Endothelial cell of umbilical vein (primary cell): ENCODE measurements around the gene BCAS2. TPM values are rescaled to one million over a fixed set of nuclear protein-coding genes. Genes with fewer than 3 reads are reported as not detected.

Experiments used
- BruUV-seq: library from RNA; stranded (reverse); fragments of 400-500 nt; replicated peaks from 2 replicates; lab custom pipeline; 2021; lab: Mats Ljungman, UMichigan
- CTCF ChIA-PET: fragments of 300-600, 350-600 bp; sonication (Branson Sonifier 250); formaldehyde crosslinking; loops from one replicate; lab custom pipeline; 2021; ENCODE audit warnings: antibody characterized with exemption, inconsistent platforms; lab: Charles Lee
- POLR2A ChIA-PET: fragments of 300-600, 350-600 bp; sonication (Branson Sonifier 250); formaldehyde crosslinking; loops from one replicate; lab custom pipeline; 2021; ENCODE audit warnings: antibody characterized with exemption, inconsistent platforms; lab: Charles Lee
- DNase-seq: peaks from one replicate; pipeline ENCODE4 v3.0.0-alpha.2; 2011; ENCODE audit warnings: low read depth, low spot score
- FAIRE-seq: peaks from 2 replicates; lab custom pipeline; 2011; peaks lifted over from hg19 to GRCh38; lab: Jason Lieb, UNC
- H2AFZ ChIP-seq: 2 replicates; pipeline ENCODE4 v1.6.0; 2012; ENCODE audit warnings: low read depth, low read length, control low read depth, inconsistent platforms
- H3K27ac ChIP-seq: 2 replicates; pipeline ENCODE4 v1.5.1; 2011; ENCODE audit warnings: low read depth, mild to moderate bottlenecking, control low read depth, low read length, moderate library complexity; ENCODE audit not compliant: insufficient read depth
- H3K27me3 ChIP-seq, 2 experiments: 2 replicates each; pipeline versions ENCODE4 v1.6.0 to v1.6.1; 2011; ENCODE audit warnings: low read length in 2 of 2, mixed read lengths in 1 of 2; ENCODE audit not compliant: control insufficient read depth in 2 of 2, insufficient read depth in 2 of 2
- H3K36me3 ChIP-seq, 2 experiments: 2 replicates in 1 of 2; 3 replicates in 1 of 2; pipeline ENCODE4 v1.5.1; 2011; ENCODE audit warnings: low read length in 2 of 2, mild to moderate bottlenecking in 1 of 2, moderate library complexity in 1 of 2; ENCODE audit not compliant: control insufficient read depth in 2 of 2, insufficient read depth in 2 of 2; ENCODE audit errors: extremely low read depth in 1 of 2
- H3K4me1 ChIP-seq: 3 replicates; pipeline ENCODE4 v1.5.1; 2011; ENCODE audit warnings: mild to moderate bottlenecking, low read length; ENCODE audit not compliant: control insufficient read depth, insufficient read depth; ENCODE audit errors: extremely low read depth
- H3K4me2 ChIP-seq: 2 replicates; pipeline ENCODE4 v1.6.1; 2011; ENCODE audit warnings: low read length, control low read depth, mixed read lengths; ENCODE audit not compliant: insufficient read depth
- H3K4me3 ChIP-seq, 3 experiments: fragments of 200-600 bp in 1 of 3; sonication (generic), shearing (Covaris generic) in 1 of 3; replicated peaks in 1 of 3; 2 replicates each; pipeline ENCODE4 v1.5.1; 2011 to 2016; ENCODE audit warnings: control low read depth in 3 of 3, low read length in 3 of 3, mild to moderate bottlenecking in 2 of 3, inconsistent platforms in 1 of 3, low read depth in 1 of 3, moderate library complexity in 1 of 3; ENCODE audit not compliant: insufficient read depth in 1 of 3
- H3K79me2 ChIP-seq: 2 replicates; pipeline ENCODE4 v1.6.0; 2012; ENCODE audit warnings: low read length, inconsistent platforms; ENCODE audit not compliant: control insufficient read depth, insufficient read depth
- H3K9ac ChIP-seq: replicated peaks from 2 replicates; pipeline ENCODE3; 2011; ENCODE audit warnings: low read length, control low read depth; ENCODE audit not compliant: insufficient read depth; ENCODE audit errors: extremely low read depth
- H3K9me1 ChIP-seq: replicated peaks from 3 replicates; pipeline ENCODE4 v1.6.0; 2011; ENCODE audit warnings: mild to moderate bottlenecking, low read length; ENCODE audit not compliant: control insufficient read depth, insufficient read depth; ENCODE audit errors: extremely low read depth
- H3K9me3 ChIP-seq: replicated peaks from 2 replicates; pipeline ENCODE4 v1.5.1; 2012; ENCODE audit warnings: low read length, inconsistent platforms; ENCODE audit not compliant: control insufficient read depth, insufficient read depth
- H4K20me1 ChIP-seq: replicated peaks from 2 replicates; pipeline ENCODE3; 2011; ENCODE audit warnings: mild to moderate bottlenecking, low read length; ENCODE audit not compliant: control insufficient read depth, insufficient read depth; ENCODE audit errors: extremely low read depth
- EZH2 ChIP-seq: IDR thresholded peaks from 2 replicates; pipeline ENCODE4 v1.6.1; 2012; ENCODE audit warnings: borderline replicate concordance, low read depth, mild to moderate bottlenecking, moderate library complexity, low read length, inconsistent platforms; ENCODE audit not compliant: severe bottlenecking
- GATA2 ChIP-seq: IDR thresholded peaks from 2 replicates; pipeline ENCODE4 v1.7.0; 2011; ENCODE audit warnings: low read depth, mild to moderate bottlenecking, moderate library complexity, mixed read lengths, low read length; ENCODE audit not compliant: insufficient read length, insufficient read depth
- JUN ChIP-seq: IDR thresholded peaks from 2 replicates; pipeline ENCODE4 v1.6.1; 2011; ENCODE audit warnings: borderline replicate concordance, low read depth; ENCODE audit not compliant: insufficient read length, insufficient read depth
- POLR2AphosphoS5 ChIP-seq: IDR thresholded peaks from 2 replicates; pipeline ENCODE4 v1.6.1; 2012; ENCODE audit warnings: low read depth, mild to moderate bottlenecking, control low read depth, low read length, moderate library complexity; ENCODE audit not compliant: insufficient read depth
- dilution Hi-C: fragments of 300-500 bp; cut with MboI; formaldehyde crosslinking; loops from one replicate; pipeline ENCODE4 v1.15.0; 2019; ENCODE audit warnings: low sequenced_read_pairs; ENCODE audit not compliant: extremely low pct_ligation_motif_present
- intact Hi-C: fragments of 100-400 bp; cut with micrococcal nuclease; formaldehyde crosslinking; loops from one replicate; pipeline ENCODE4 v1.10.0; 2022
- polyA plus RNA-seq, 4 experiments: library from polyadenylated mRNA; depleted of rRNA in 3 of 4; stranded (reverse) in 3 of 4; unstranded in 1 of 4; fragments of >200 nt; gene quantifications; 2 replicates each; pipeline versions ENCODE4 v1.2.1 to v1.2.3, GENCODE V29; 2011 to 2012; ENCODE audit warnings: missing spikeins in 1 of 4
- total RNA-seq: library from RNA; stranded (reverse); gene quantifications from 2 replicates; pipeline ENCODE4 v1.2.3, GENCODE V29; 2021

BCAS2 gene
- total and polyA plus RNA-seq, 2 donors (not counting 3 experiments of a cell fraction or from before 2014, with no cell fraction given) = 12.5 to 43.5 TPM

GRCh38 chr1:114585231-114585630 is 3.8 kb upstream of the BCAS2 start:
- DNase-seq (no peak), FAIRE-seq (no peak)
- Histone ChIP-seq H3K27me3 (peaks cover 0 to 2% of the 10 kb centered on the region in 2 experiments), H2AFZ (no peak overlapping the region), H3K79me2 (peaks cover 9% of the 10 kb centered on the region), H3K4me1 (peaks cover 6% of the 10 kb centered on the region), H3K4me2 (no peak overlapping the region), H3K36me3 (no peaks in the 10 kb centered on the region), H3K9me3 (no peaks in the 10 kb centered on the region), H3K4me3 (no peak overlapping the region), H3K9me1 (no peaks in the 10 kb centered on the region), H3K9ac (no peak overlapping the region), H3K27ac (no peak overlapping the region), H4K20me1 (no peaks in the 10 kb centered on the region)
- no TSS peak for BruUV-seq
- dilution Hi-C loops = no loop called here
- ChIA-PET CTCF (no interaction called here), POLR2A (no interaction called here)
- intact Hi-C loops = loop anchor here (10.0 kb wide), 2 partner anchors 140 to 610 kb away; partner anchors contain the start of gene OLFML3
- TF ChIP-seq POLR2AphosphoS5 = no peak
- TF ChIP-seq GATA2 = no peak
- no peak for TF ChIP-seq EZH2

- dilution Hi-C loops (no loop called here), intact Hi-C loops (no loop called here)
- Histone ChIP-seq H3K9ac (no peak overlapping the region), H3K4me2 (no peak overlapping the region), H3K4me3 (no peak overlapping the region), H3K4me1 (no peaks in the 10 kb centered on the region), H2AFZ (no peak overlapping the region), H3K9me1 (no peaks in the 10 kb centered on the region), H3K27me3 (no peaks in the 10 kb centered on the region), H3K27ac (no peak overlapping the region), H3K79me2 (peaks cover 7% of the 10 kb centered on the region), H4K20me1 (no peaks in the 10 kb centered on the region), H3K36me3 (peaks cover 16 to 21% of the 10 kb centered on the region in 2 experiments), H3K9me3 (no peaks in the 10 kb centered on the region)
- TF ChIP-seq JUN = no peak
- no peak for TF ChIP-seq EZH2
- ChIA-PET CTCF (no interaction called here), POLR2A (no interaction called here)
- no TSS peak for BruUV-seq
- DNase-seq (no peak), FAIRE-seq (no peak)
Measured at GRCh38 chr1:114574365-114574764, 7.0 kb downstream of the BCAS2 start.
